HCT116 (cell line): ENCODE measurements around the gene SET. TPM values are rescaled to one million over a fixed set of nuclear protein-coding genes. Genes with fewer than 3 reads are reported as not detected.

Experiments
- ATAC-seq: fragments of 200-7000 bp; cut with Tn5 transposase; 2 replicates; pipeline ENCODE4 v1.9.1; 2020; ENCODE audit warnings: mild to moderate bottlenecking, moderate library complexity
- BruUV-seq: library from RNA; stranded (reverse); fragments of 400-500 nt; replicated peaks from 2 replicates; lab custom pipeline; 2021; lab: Mats Ljungman, UMichigan
- CTCF ChIA-PET: fragments of 300-600 bp; sonication (Branson Sonifier 250); formaldehyde crosslinking; loops from one replicate; lab custom pipeline; 2021; ENCODE audit warnings: antibody characterized with exemption; lab: Charles Lee
- POLR2A ChIA-PET: fragments of 300-600, 350-600 bp; sonication (Branson Sonifier 250); formaldehyde crosslinking; loops from one replicate; lab custom pipeline; 2021; ENCODE audit warnings: antibody characterized with exemption; lab: Charles Lee
- RAD21 ChIA-PET, 2 experiments: fragments of 300-600 bp; sonication (Branson Sonifier 250); formaldehyde crosslinking; loops; one replicate each; lab custom pipeline; 2023; ENCODE audit warnings: low total read pairs in 2 of 2; ENCODE audit not compliant: uncharacterized antibody in 2 of 2, unreplicated experiment in 2 of 2, low non-redundant PET in 1 of 2; lab: Charles Lee
- DNase-seq: peaks from one replicate; pipeline ENCODE4 v3.0.0-alpha.2; 2010; ENCODE audit warnings: low read depth, low spot score
- H2AFZ ChIP-seq: fragments of 200-600 bp; shearing (Covaris generic), sonication (generic); 2 replicates; pipeline ENCODE4 v1.6.1; 2017; ENCODE audit warnings: low read depth, mixed run types, mixed read lengths, antibody characterized with exemption, low read length; ENCODE audit not compliant: poor library complexity, severe bottlenecking
- H3K27ac ChIP-seq: 2 replicates; pipeline ENCODE4 v1.5.1; 2012; ENCODE audit warnings: low read depth, low read length
- H3K27me3 ChIP-seq: fragments of 200-600 bp; sonication (generic); 2 replicates; pipeline ENCODE4 v1.6.1; 2016; ENCODE audit warnings: mixed run types, low read length, mixed read lengths; ENCODE audit not compliant: insufficient read depth
- H3K36me3 ChIP-seq, 2 experiments: fragments of 200-500 bp in 1 of 2; fragments of 200-600 bp in 1 of 2; sonication (Bioruptor generic) in 1 of 2; sonication (generic) in 1 of 2; 2 replicates each; pipeline versions ENCODE4 v1.5.1 to v1.6.1; 2014 to 2016; ENCODE audit warnings: low read length in 2 of 2, inconsistent platforms in 1 of 2, mixed read lengths in 1 of 2, mixed run types in 1 of 2; ENCODE audit not compliant: insufficient read depth in 2 of 2, control insufficient read depth in 1 of 2
- H3K4me1 ChIP-seq, 2 experiments: fragments of 200-600 bp in 1 of 2; sonication (generic) in 1 of 2; 2 replicates each; pipeline versions ENCODE4 v1.5.1 to v1.6.1; 2012 to 2017; ENCODE audit warnings: low read length in 2 of 2, inconsistent platforms in 1 of 2, mild to moderate bottlenecking in 1 of 2, mixed read lengths in 1 of 2, mixed run types in 1 of 2, moderate library complexity in 1 of 2; ENCODE audit not compliant: insufficient read depth in 2 of 2, control insufficient read depth in 1 of 2
- H3K4me2 ChIP-seq: fragments of 200-600 bp; sonication (generic); 2 replicates; pipeline ENCODE4 v1.6.1; 2017; ENCODE audit warnings: mixed run types, low read length, mixed read lengths
- H3K4me3 ChIP-seq, 2 experiments: fragments of 200-600 bp in 1 of 2; sonication (generic) in 1 of 2; replicated peaks in 1 of 2; 2 replicates each; pipeline ENCODE4 v1.5.1; 2011 to 2016; ENCODE audit warnings: low read length in 2 of 2, control low read depth in 1 of 2, low read depth in 1 of 2, mild to moderate bottlenecking in 1 of 2, mixed read lengths in 1 of 2, mixed run types in 1 of 2
- H3K79me2 ChIP-seq: fragments of 200-600 bp; sonication (generic); 2 replicates; pipeline ENCODE4 v1.6.1; 2017; ENCODE audit warnings: mild to moderate bottlenecking, mixed run types, low read length, moderate library complexity, mixed read lengths; ENCODE audit not compliant: insufficient read depth
- H3K9ac ChIP-seq: fragments of 200-600 bp; sonication (generic); 2 replicates; pipeline ENCODE4 v1.6.1; 2016; ENCODE audit warnings: low read length, mixed read lengths
- H3K9me2 ChIP-seq: fragments of 200-600 bp; sonication (generic), shearing (Covaris generic); 2 replicates; pipeline ENCODE4 v1.6.1; 2017; ENCODE audit warnings: mixed run types, mild to moderate bottlenecking, moderate library complexity; ENCODE audit not compliant: insufficient read depth
- H3K9me3 ChIP-seq, 2 experiments: fragments of 200-500 bp in 1 of 2; fragments of 200-600 bp in 1 of 2; sonication (Bioruptor generic) in 1 of 2; sonication (generic) in 1 of 2; 2 replicates each; pipeline ENCODE4 v1.6.1; 2014 to 2017; ENCODE audit warnings: low read length in 2 of 2, mixed read lengths in 2 of 2, inconsistent platforms in 1 of 2, low read depth in 1 of 2, mild to moderate bottlenecking in 1 of 2, mixed run types in 1 of 2, moderate library complexity in 1 of 2; ENCODE audit not compliant: control insufficient read depth in 1 of 2, insufficient read depth in 1 of 2
- H4K20me1 ChIP-seq: fragments of 200-600 bp; sonication (generic), shearing (Covaris generic); 2 replicates; pipeline ENCODE4 v1.6.1; 2017; ENCODE audit warnings: mixed run types, mild to moderate bottlenecking, moderate library complexity; ENCODE audit not compliant: insufficient read depth
- CBX3 ChIP-seq: IDR thresholded peaks from 2 replicates; pipeline ENCODE4 v1.6.1; 2012; ENCODE audit warnings: low read depth
- CTCF ChIP-seq, 3 experiments: fragments of 200-600 bp in 1 of 3; sonication (generic) in 1 of 3; IDR thresholded peaks in 2 of 3; conservative IDR thresholded peaks in 1 of 3; 2 replicates each; pipeline ENCODE4 v1.5.1; 2012 to 2017; ENCODE audit warnings: low read depth in 2 of 3, low read length in 2 of 3, antibody characterized with exemption in 1 of 3, borderline replicate concordance in 1 of 3, control low read depth in 1 of 3, mild to moderate bottlenecking in 1 of 3, mixed read lengths in 1 of 3, mixed run types in 1 of 3, moderate library complexity in 1 of 3; ENCODE audit not compliant: insufficient read depth in 1 of 3
- EZH2 ChIP-seq: fragments of 200-600 bp; sonication (generic); IDR thresholded peaks from 2 replicates; pipeline ENCODE4 v1.6.1; 2017; ENCODE audit warnings: antibody characterized with exemption, mixed run types
- EZH2phosphoT487 ChIP-seq: fragments of 200-600 bp; IDR thresholded peaks from 2 replicates; pipeline ENCODE4 v1.6.1; 2018; ENCODE audit warnings: antibody characterized with exemption, borderline replicate concordance
- FOSL1 ChIP-seq: IDR thresholded peaks from 2 replicates; pipeline ENCODE4 v1.6.1; 2012; ENCODE audit warnings: low read depth
- JUND ChIP-seq: IDR thresholded peaks from 2 replicates; pipeline ENCODE4 v1.6.1; 2012
- MAX ChIP-seq: IDR thresholded peaks from 2 replicates; pipeline ENCODE4 v1.6.1; 2012
- POLR2AphosphoS5 ChIP-seq: IDR thresholded peaks from 2 replicates; pipeline ENCODE4 v1.6.1; 2011; ENCODE audit warnings: mild to moderate bottlenecking, low read depth, low read length, moderate library complexity
- REST ChIP-seq: IDR thresholded peaks from 2 replicates; pipeline ENCODE4 v1.6.1; 2012; ENCODE audit warnings: low read depth
- SIN3A ChIP-seq: IDR thresholded peaks from 2 replicates; pipeline ENCODE4 v1.6.1; 2012; ENCODE audit warnings: low read depth
- SP1 ChIP-seq: IDR thresholded peaks from 2 replicates; pipeline ENCODE4 v1.6.1; 2012; ENCODE audit warnings: low read depth
- YY1 ChIP-seq: IDR thresholded peaks from 2 replicates; pipeline ENCODE4 v1.6.1; 2011; ENCODE audit warnings: low read length, low read depth, moderate library complexity, mild to moderate bottlenecking; ENCODE audit not compliant: insufficient replicate concordance; ENCODE audit errors: extremely low read depth
- ZFX ChIP-seq: fragments of 450-650 bp; IDR thresholded peaks from 2 replicates; pipeline ENCODE4 v1.6.1; 2017
- intact Hi-C: fragments of 100-400 bp; cut with micrococcal nuclease; formaldehyde crosslinking; loops from 2 replicates; pipeline ENCODE4 v1.10.0; 2022
- total RNA-seq: library from RNA; stranded (reverse); gene quantifications from one replicate; pipeline ENCODE4 v1.2.1, GENCODE V29; 2021; ENCODE audit not compliant: unreplicated experiment

The SET gene
- total RNA-seq, 1 experiment from 2014 or later: 595 TPM

- Histone ChIP-seq H3K9me2 (no peaks in the 10 kb centered on the region), H3K4me1 (peaks cover 10 to 28% of the 10 kb centered on the region in 2 experiments), H4K20me1 (no peaks in the 10 kb centered on the region), H3K27me3 (no peaks in the 10 kb centered on the region), H3K27ac (peak overlapping the region; percentile 87), H3K4me3 (peak overlapping the region; percentile 83 to 93), H3K36me3 (peaks cover 4 to 16% of the 10 kb centered on the region in 2 experiments; a peak in 2 of 4 replicates), H3K4me2 (peak overlapping the region; percentile 90), H3K79me2 (peaks cover 27% of the 10 kb centered on the region), H3K9ac (peak overlapping the region; percentile 95), H2AFZ (no peak overlapping the region), H3K9me3 (no peaks in the 10 kb centered on the region)
- intact Hi-C loops: loop anchor here (2.0 kb wide), 1 partner anchor 69 kb away; no protein-coding TSS in a partner anchor
- peak; percentile 3; the same call in 1 of the 2 replicates for ATAC-seq
- DNase-seq: no peak
- CTCF ChIA-PET: no interaction called here
- TSS peak; percentile 51 for BruUV-seq
- RAD21 ChIA-PET: no interaction called here
- POLR2A ChIA-PET: no interaction called here
- TF ChIP-seq MAX: no peak
- no peak for TF ChIP-seq YY1
Measured at GRCh38 chr9:128703616-128704355, 14.8 kb downstream of the SET start.

- H3K4me1 ChIP-seq: peaks cover 9 to 25% of the 10 kb centered on the region in 2 experiments
- no peaks in the 10 kb centered on the region for H4K20me1 ChIP-seq
- ChIA-PET RAD21 (no interaction called here), CTCF (no interaction called here), POLR2A (interaction anchor here (0.5 kb wide), 1 partner anchor 12 kb away, joined by 3 read pairs; no protein-coding TSS in a partner anchor)
- no peak for DNase-seq
- H2AFZ ChIP-seq: no peak overlapping the region
- no peak for ATAC-seq
- H3K9ac ChIP-seq: peak overlapping the region; percentile 95
- peak overlapping the region; percentile 87 for H3K27ac ChIP-seq
- H3K36me3 ChIP-seq: peaks cover 4 to 14% of the 10 kb centered on the region in 2 experiments; a peak in 2 of 4 replicates
- no peaks in the 10 kb centered on the region for H3K9me2 ChIP-seq
- H3K27me3 ChIP-seq: no peaks in the 10 kb centered on the region
- H3K4me2 ChIP-seq: peak overlapping the region; percentile 90
- intact Hi-C loops: no loop called here
- H3K4me3 ChIP-seq: peak overlapping the region in 1 of 2 experiments; percentile 83; a peak in 1 of 4 replicates
- H3K79me2 ChIP-seq: peaks cover 27% of the 10 kb centered on the region
- no peaks in the 10 kb centered on the region for H3K9me3 ChIP-seq
- no TSS peak for BruUV-seq
- no peak for TF ChIP-seq REST
- no peak for TF ChIP-seq CTCF (IDR thresholded peaks at IDR 0.05 in 2 of 3, conservative IDR thresholded peaks at IDR 0.05 in 1 of 3; ENCODE audit: borderline replicate concordance in 1 of 3, insufficient read depth in 1 of 3, low read depth in 2 of 3, low read length in 2 of 3)
- no peak for TF ChIP-seq SIN3A
- TF ChIP-seq EZH2phosphoT487: no peak
- no peak for TF ChIP-seq FOSL1
- no peak for TF ChIP-seq MAX
- TF ChIP-seq JUND: no peak
- TF ChIP-seq ZFX: no peak
- TF ChIP-seq POLR2AphosphoS5: no peak
- TF ChIP-seq CBX3: no peak
- no peak for TF ChIP-seq SP1
- TF ChIP-seq YY1: no peak
- no peak for TF ChIP-seq EZH2
Measured at GRCh38 chr9:128704356-128704670, 15.3 kb downstream of the SET start.
